GM23338 (cell line): ENCODE results near the gene PALLD. TPM values are rescaled to one million over a fixed set of nuclear protein-coding genes. Genes with fewer than 3 reads are reported as not detected.

Source experiments
- ATAC-seq: fragments of 200-7000 bp; cut with Tn5 transposase; 3 replicates; pipeline ENCODE4 v1.9.1; 2020
- DNase-seq: peaks from one replicate; pipeline ENCODE4 v3.0.0-alpha.2; 2015; ENCODE audit warnings: low spot score
- H2AFZ ChIP-seq: fragments of 200-600 bp; sonication (generic); 2 replicates; pipeline ENCODE4 v1.8.0; 2016; ENCODE audit warnings: antibody characterized with exemption, mild to moderate bottlenecking, moderate library complexity
- H3F3A ChIP-seq: fragments of 200-600 bp; sonication (generic); replicated peaks from 2 replicates; pipeline ENCODE4 v1.8.0; 2017; ENCODE audit warnings: antibody characterized with exemption, mixed run types, low read depth
- H3K27ac ChIP-seq: fragments of 200-600 bp; sonication (generic); 2 replicates; pipeline ENCODE4 v1.6.1; 2016; ENCODE audit warnings: low read depth
- H3K27me3 ChIP-seq: fragments of 200-600 bp; sonication (generic); 2 replicates; pipeline ENCODE4 v1.8.0; 2016; ENCODE audit warnings: mild to moderate bottlenecking, mixed run types, moderate library complexity; ENCODE audit not compliant: insufficient read depth
- H3K36me3 ChIP-seq: fragments of 200-600 bp; sonication (generic); 2 replicates; pipeline ENCODE4 v1.8.0; 2016; ENCODE audit warnings: mild to moderate bottlenecking; ENCODE audit not compliant: insufficient read depth
- H3K4me1 ChIP-seq: fragments of 200-600 bp; sonication (generic); 2 replicates; pipeline ENCODE4 v1.8.0; 2016; ENCODE audit warnings: mild to moderate bottlenecking, moderate library complexity; ENCODE audit not compliant: insufficient read depth
- H3K4me2 ChIP-seq: fragments of 200-600 bp; sonication (generic); 2 replicates; pipeline ENCODE4 v1.7.1; 2017; ENCODE audit warnings: mixed run types
- H3K4me3 ChIP-seq: fragments of 200-600 bp; sonication (generic); 2 replicates; pipeline ENCODE4 v1.6.1; 2016; ENCODE audit warnings: mixed run types
- H3K79me2 ChIP-seq: fragments of 200-600 bp; sonication (generic); replicated peaks from 2 replicates; pipeline ENCODE4 v1.8.0; 2017; ENCODE audit warnings: mild to moderate bottlenecking; ENCODE audit not compliant: insufficient read depth
- H3K9me2 ChIP-seq: fragments of 200-600 bp; sonication (generic); 2 replicates; pipeline ENCODE4 v1.8.0; 2017; ENCODE audit not compliant: insufficient read depth
- H4K20me1 ChIP-seq: fragments of 200-600 bp; sonication (generic); replicated peaks from 2 replicates; pipeline ENCODE4 v1.8.0; 2017; ENCODE audit warnings: mild to moderate bottlenecking; ENCODE audit not compliant: insufficient read depth
- H3K27ac Mint-ChIP-seq: 2 replicates; pipeline ENCODE4 v1.8.0; 2020; ENCODE audit warnings: inconsistent platforms, mild to moderate bottlenecking, moderate library complexity, mixed read lengths
- H3K27me3 Mint-ChIP-seq: 3 replicates; pipeline ENCODE4 v1.8.0; 2022; ENCODE audit warnings: low read depth, mild to moderate bottlenecking, moderate library complexity, mixed read lengths, inconsistent platforms; ENCODE audit not compliant: insufficient read depth, poor library complexity
- H3K36me3 Mint-ChIP-seq: 3 replicates; pipeline ENCODE4 v1.8.0; 2021; ENCODE audit warnings: low read depth, mild to moderate bottlenecking, inconsistent platforms, moderate library complexity, mixed read lengths
- H3K4me1 Mint-ChIP-seq: 3 replicates; pipeline ENCODE4 v1.8.0; 2020; ENCODE audit warnings: mild to moderate bottlenecking, inconsistent platforms, mixed read lengths
- H3K4me3 Mint-ChIP-seq: 3 replicates; pipeline ENCODE4 v1.8.0; 2021; ENCODE audit warnings: moderate library complexity, mild to moderate bottlenecking, inconsistent platforms, mixed read lengths
- H3K9me3 Mint-ChIP-seq: 3 replicates; pipeline ENCODE4 v1.8.0; 2020; ENCODE audit warnings: moderate library complexity, mild to moderate bottlenecking, inconsistent platforms, mixed read lengths
- CREB1 ChIP-seq: fragments of 250-450 bp; sonication (Bioruptor Pico); IDR thresholded peaks from 2 replicates; pipeline ENCODE4 v1.5.0; 2020; ENCODE audit warnings: low read depth, mild to moderate bottlenecking, moderate library complexity
- EZH2 ChIP-seq: fragments of 200-600 bp; sonication (generic); IDR thresholded peaks from one replicate; pipeline ENCODE4 v1.8.0; 2017; ENCODE audit warnings: antibody characterized with exemption, mild to moderate bottlenecking, low read depth; ENCODE audit not compliant: unreplicated experiment
- EZH2phosphoT487 ChIP-seq: fragments of 200-600 bp; sonication (generic); IDR thresholded peaks from one replicate; pipeline ENCODE4 v1.8.1; 2018; ENCODE audit warnings: antibody characterized with exemption; ENCODE audit not compliant: unreplicated experiment
- JUNB ChIP-seq: IDR thresholded peaks from one replicate; pipeline ENCODE4 v1.6.1; 2016; ENCODE audit warnings: antibody characterized with exemption; ENCODE audit not compliant: unreplicated experiment
- NANOG ChIP-seq: IDR thresholded peaks from 2 replicates; pipeline ENCODE4 v1.6.1; 2016; ENCODE audit warnings: antibody characterized with exemption, borderline replicate concordance
- POLR2AphosphoS5 ChIP-seq: IDR thresholded peaks from 2 replicates; pipeline ENCODE4 v1.6.1; 2016; ENCODE audit warnings: antibody characterized with exemption, low read depth
- REST ChIP-seq: IDR thresholded peaks from one replicate; pipeline ENCODE4 v1.6.1; 2018; ENCODE audit warnings: antibody characterized with exemption; ENCODE audit not compliant: unreplicated experiment
- STAT1 ChIP-seq: IDR thresholded peaks from one replicate; pipeline ENCODE4 v1.6.1; 2016; ENCODE audit warnings: antibody characterized with exemption; ENCODE audit not compliant: unreplicated experiment
- ZNF114 ChIP-seq: fragments of 250-450 bp; sonication (Bioruptor Pico); IDR thresholded peaks from 2 replicates; pipeline ENCODE4 v1.5.0; 2020; ENCODE audit warnings: mild to moderate bottlenecking, moderate library complexity
- ZNF331 ChIP-seq: fragments of 250-450 bp; sonication (Bioruptor Pico); IDR thresholded peaks from 2 replicates; pipeline ENCODE4 v1.5.0; 2020; ENCODE audit warnings: low read depth, mild to moderate bottlenecking, moderate library complexity
- polyA plus RNA-seq: library from polyadenylated mRNA; unstranded; fragments of >200 nt; fragmentation: Nextera tagmentation; extraction: Ambion mirVana; gene quantifications from 2 replicates; pipeline ENCODE4 v1.2.1, GENCODE V29; 2016
- total RNA-seq: library from RNA; depleted of rRNA; stranded (reverse); fragments of >200 nt; shearing (Covaris generic); gene quantifications from 2 replicates; pipeline ENCODE4 v1.2.3, GENCODE V29; 2014
- TF ChIP-seq, protein P1 (sequence below): fragments of 250-450 bp; sonication (Bioruptor Pico); IDR thresholded peaks from 2 replicates; pipeline ENCODE4 v1.5.0; 2020; ENCODE audit warnings: mild to moderate bottlenecking, moderate library complexity
- TF ChIP-seq, protein P2 (sequence below), 2 experiments: fragments of 200-600 bp in 1 of 2; sonication (generic) in 1 of 2; conservative IDR thresholded peaks; 2 replicates each; pipeline versions ENCODE4 v1.5.1 to v1.6.1; 2016 to 2017; ENCODE audit warnings: antibody characterized with exemption in 2 of 2, low read depth in 2 of 2, mild to moderate bottlenecking in 2 of 2, moderate library complexity in 1 of 2
- TF ChIP-seq, protein P3 (sequence below): IDR thresholded peaks from 2 replicates; pipeline ENCODE4 v1.6.1; 2016; ENCODE audit warnings: antibody characterized with exemption

Gene PALLD
- total and polyA plus RNA-seq, 2 experiments from 2014 or later, result 13.1 to 30.2 TPM

GRCh38 chr4:168713253-168713652 lies 216.4 kb downstream of the PALLD start:
- Mint-ChIP-seq H3K9me3 (no peaks in the 10 kb centered on the region), H3K36me3 (no peaks in the 10 kb centered on the region), H3K27ac (no peak overlapping the region), H3K4me1 (peaks cover 17% of the 10 kb centered on the region), H3K4me3 (no peak overlapping the region), H3K27me3 (no peaks in the 10 kb centered on the region)
- no peak for TF ChIP-seq ZNF114 (CRISPR knock-in tag)
- no peak for TF ChIP-seq NANOG
- TF ChIP-seq, protein P1, sequence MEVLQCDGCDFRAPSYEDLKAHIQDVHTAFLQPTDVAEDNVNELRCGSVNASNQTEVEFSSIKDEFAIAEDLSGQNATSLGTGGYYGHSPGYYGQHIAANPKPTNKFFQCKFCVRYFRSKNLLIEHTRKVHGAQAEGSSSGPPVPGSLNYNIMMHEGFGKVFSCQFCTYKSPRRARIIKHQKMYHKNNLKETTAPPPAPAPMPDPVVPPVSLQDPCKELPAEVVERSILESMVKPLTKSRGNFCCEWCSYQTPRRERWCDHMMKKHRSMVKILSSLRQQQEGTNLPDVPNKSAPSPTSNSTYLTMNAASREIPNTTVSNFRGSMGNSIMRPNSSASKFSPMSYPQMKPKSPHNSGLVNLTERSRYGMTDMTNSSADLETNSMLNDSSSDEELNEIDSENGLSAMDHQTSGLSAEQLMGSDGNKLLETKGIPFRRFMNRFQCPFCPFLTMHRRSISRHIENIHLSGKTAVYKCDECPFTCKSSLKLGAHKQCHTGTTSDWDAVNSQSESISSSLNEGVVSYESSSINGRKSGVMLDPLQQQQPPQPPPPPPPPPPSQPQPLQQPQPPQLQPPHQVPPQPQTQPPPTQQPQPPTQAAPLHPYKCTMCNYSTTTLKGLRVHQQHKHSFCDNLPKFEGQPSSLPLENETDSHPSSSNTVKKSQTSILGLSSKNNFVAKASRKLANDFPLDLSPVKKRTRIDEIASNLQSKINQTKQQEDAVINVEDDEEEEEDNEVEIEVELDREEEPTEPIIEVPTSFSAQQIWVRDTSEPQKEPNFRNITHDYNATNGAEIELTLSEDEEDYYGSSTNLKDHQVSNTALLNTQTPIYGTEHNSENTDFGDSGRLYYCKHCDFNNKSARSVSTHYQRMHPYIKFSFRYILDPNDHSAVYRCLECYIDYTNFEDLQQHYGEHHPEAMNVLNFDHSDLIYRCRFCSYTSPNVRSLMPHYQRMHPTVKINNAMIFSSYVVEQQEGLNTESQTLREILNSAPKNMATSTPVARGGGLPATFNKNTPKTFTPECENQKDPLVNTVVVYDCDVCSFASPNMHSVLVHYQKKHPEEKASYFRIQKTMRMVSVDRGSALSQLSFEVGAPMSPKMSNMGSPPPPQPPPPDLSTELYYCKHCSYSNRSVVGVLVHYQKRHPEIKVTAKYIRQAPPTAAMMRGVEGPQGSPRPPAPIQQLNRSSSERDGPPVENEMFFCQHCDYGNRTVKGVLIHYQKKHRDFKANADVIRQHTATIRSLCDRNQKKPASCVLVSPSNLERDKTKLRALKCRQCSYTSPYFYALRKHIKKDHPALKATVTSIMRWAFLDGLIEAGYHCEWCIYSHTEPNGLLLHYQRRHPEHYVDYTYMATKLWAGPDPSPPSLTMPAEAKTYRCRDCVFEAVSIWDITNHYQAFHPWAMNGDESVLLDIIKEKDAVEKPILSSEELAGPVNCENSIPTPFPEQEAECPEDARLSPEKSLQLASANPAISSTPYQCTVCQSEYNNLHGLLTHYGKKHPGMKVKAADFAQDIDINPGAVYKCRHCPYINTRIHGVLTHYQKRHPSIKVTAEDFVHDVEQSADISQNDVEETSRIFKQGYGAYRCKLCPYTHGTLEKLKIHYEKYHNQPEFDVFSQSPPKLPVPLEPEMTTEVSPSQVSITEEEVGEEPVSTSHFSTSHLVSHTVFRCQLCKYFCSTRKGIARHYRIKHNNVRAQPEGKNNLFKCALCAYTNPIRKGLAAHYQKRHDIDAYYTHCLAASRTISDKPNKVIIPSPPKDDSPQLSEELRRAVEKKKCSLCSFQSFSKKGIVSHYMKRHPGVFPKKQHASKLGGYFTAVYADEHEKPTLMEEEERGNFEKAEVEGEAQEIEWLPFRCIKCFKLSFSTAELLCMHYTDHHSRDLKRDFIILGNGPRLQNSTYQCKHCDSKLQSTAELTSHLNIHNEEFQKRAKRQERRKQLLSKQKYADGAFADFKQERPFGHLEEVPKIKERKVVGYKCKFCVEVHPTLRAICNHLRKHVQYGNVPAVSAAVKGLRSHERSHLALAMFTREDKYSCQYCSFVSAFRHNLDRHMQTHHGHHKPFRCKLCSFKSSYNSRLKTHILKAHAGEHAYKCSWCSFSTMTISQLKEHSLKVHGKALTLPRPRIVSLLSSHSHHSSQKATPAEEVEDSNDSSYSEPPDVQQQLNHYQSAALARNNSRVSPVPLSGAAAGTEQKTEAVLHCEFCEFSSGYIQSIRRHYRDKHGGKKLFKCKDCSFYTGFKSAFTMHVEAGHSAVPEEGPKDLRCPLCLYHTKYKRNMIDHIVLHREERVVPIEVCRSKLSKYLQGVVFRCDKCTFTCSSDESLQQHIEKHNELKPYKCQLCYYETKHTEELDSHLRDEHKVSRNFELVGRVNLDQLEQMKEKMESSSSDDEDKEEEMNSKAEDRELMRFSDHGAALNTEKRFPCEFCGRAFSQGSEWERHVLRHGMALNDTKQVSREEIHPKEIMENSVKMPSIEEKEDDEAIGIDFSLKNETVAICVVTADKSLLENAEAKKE (CRISPR knock-in tag), result no peak
- TF ChIP-seq REST, result no peak
- no peak for TF ChIP-seq EZH2
- no peak for TF ChIP-seq ZNF331
- no peak for TF ChIP-seq POLR2AphosphoS5
- TF ChIP-seq STAT1, result no peak
- TF ChIP-seq, protein P2, sequence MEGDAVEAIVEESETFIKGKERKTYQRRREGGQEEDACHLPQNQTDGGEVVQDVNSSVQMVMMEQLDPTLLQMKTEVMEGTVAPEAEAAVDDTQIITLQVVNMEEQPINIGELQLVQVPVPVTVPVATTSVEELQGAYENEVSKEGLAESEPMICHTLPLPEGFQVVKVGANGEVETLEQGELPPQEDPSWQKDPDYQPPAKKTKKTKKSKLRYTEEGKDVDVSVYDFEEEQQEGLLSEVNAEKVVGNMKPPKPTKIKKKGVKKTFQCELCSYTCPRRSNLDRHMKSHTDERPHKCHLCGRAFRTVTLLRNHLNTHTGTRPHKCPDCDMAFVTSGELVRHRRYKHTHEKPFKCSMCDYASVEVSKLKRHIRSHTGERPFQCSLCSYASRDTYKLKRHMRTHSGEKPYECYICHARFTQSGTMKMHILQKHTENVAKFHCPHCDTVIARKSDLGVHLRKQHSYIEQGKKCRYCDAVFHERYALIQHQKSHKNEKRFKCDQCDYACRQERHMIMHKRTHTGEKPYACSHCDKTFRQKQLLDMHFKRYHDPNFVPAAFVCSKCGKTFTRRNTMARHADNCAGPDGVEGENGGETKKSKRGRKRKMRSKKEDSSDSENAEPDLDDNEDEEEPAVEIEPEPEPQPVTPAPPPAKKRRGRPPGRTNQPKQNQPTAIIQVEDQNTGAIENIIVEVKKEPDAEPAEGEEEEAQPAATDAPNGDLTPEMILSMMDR (conservative IDR thresholded peaks at IDR 0.05; ENCODE audit: low read depth in 2 of 2), result no peak
- TF ChIP-seq JUNB, result no peak
- TF ChIP-seq, protein P3, sequence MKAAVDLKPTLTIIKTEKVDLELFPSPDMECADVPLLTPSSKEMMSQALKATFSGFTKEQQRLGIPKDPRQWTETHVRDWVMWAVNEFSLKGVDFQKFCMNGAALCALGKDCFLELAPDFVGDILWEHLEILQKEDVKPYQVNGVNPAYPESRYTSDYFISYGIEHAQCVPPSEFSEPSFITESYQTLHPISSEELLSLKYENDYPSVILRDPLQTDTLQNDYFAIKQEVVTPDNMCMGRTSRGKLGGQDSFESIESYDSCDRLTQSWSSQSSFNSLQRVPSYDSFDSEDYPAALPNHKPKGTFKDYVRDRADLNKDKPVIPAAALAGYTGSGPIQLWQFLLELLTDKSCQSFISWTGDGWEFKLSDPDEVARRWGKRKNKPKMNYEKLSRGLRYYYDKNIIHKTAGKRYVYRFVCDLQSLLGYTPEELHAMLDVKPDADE, result no peak
- no peak for TF ChIP-seq EZH2phosphoT487
- no peak for TF ChIP-seq CREB1 (CRISPR knock-in tag)
- no peak overlapping the region for H3K27ac ChIP-seq
- DNase-seq, result no peak
- no peak for ATAC-seq
- no peak overlapping the region for H2AFZ ChIP-seq
- 0 out of 2 replicates have a peak, but pooled peaks cover 3% of the 10 kb centered on the region for H3K9me2 ChIP-seq
- H3K27me3 ChIP-seq, result peaks cover 25% of the 10 kb centered on the region
- H3K4me2 ChIP-seq, result no peak overlapping the region
- no peak overlapping the region for H3K4me3 ChIP-seq
- H4K20me1 ChIP-seq, result no peaks in the 10 kb centered on the region
- no peaks in the 10 kb centered on the region for H3F3A ChIP-seq
- H3K79me2 ChIP-seq, result no peaks in the 10 kb centered on the region
- H3K36me3 ChIP-seq, result no peaks in the 10 kb centered on the region
- H3K4me1 ChIP-seq, result peaks cover 14% of the 10 kb centered on the region
